ENCODE measurements around the gene STARD7.

STARD7 gene

GRCh38 chr2:96153291-96153713, 55.3 kb downstream of the STARD7 start:
- Histone ChIP-seq H3K27ac (no peak overlapping the region), H3K4me1 (no peaks in the 10 kb centered on the region)

GRCh38 chr2:96152304-96153161, 56.1 kb downstream of the STARD7 start:
- no peaks in the 10 kb centered on the region for H3K79me2 ChIP-seq
- no peak overlapping the region for H3K27ac ChIP-seq
- no peak for TF ChIP-seq CTCF (IDR thresholded peaks at IDR 0.05)
- H3K4me2 ChIP-seq (ENCODE audit: low read length), result no peak overlapping the region
- H3K9me3 ChIP-seq (ENCODE audit: control insufficient read depth, low read length), result no peaks in the 10 kb centered on the region
- no peaks in the 10 kb centered on the region for H3K36me3 ChIP-seq (ENCODE audit: control insufficient read depth, insufficient read depth, low read length)
- H3K27me3 ChIP-seq (ENCODE audit: control insufficient read depth, insufficient read depth, low read length), result no peaks in the 10 kb centered on the region
- H3K4me3 ChIP-seq (ENCODE audit: low read depth, low read length), result no peak overlapping the region
- no peak overlapping the region for H2AFZ ChIP-seq
- H3K4me1 ChIP-seq, result peaks cover under 1% of the 10 kb centered on the region
- no peak overlapping the region for H3K9ac ChIP-seq

More at GRCh38 chr2:96153291-96153713, 55.3 kb downstream of the STARD7 start:
- no peak for TF ChIP-seq CTCF (IDR thresholded peaks at IDR 0.05)
- no peaks in the 10 kb centered on the region for H3K79me2 ChIP-seq
- H3K4me2 ChIP-seq (ENCODE audit: low read length), result no peak overlapping the region
- H3K4me3 ChIP-seq (ENCODE audit: low read depth, low read length), result no peak overlapping the region
- H3K36me3 ChIP-seq (ENCODE audit: control insufficient read depth, insufficient read depth, low read length), result no peaks in the 10 kb centered on the region
- H3K9ac ChIP-seq, result no peak overlapping the region
- H3K9me3 ChIP-seq (ENCODE audit: control insufficient read depth, low read length), result no peaks in the 10 kb centered on the region
- no peak overlapping the region for H2AFZ ChIP-seq
- H3K27me3 ChIP-seq (ENCODE audit: control insufficient read depth, insufficient read depth, low read length), result no peaks in the 10 kb centered on the region

GRCh38 chr2:96151595-96152303, 56.9 kb downstream of the STARD7 start:
- H3K9ac ChIP-seq, result no peak overlapping the region
- H3K79me2 ChIP-seq, result no peaks in the 10 kb centered on the region
- no peak overlapping the region for H2AFZ ChIP-seq
- no peaks in the 10 kb centered on the region for H3K9me3 ChIP-seq (ENCODE audit: control insufficient read depth, low read length)
- peaks cover 9% of the 10 kb centered on the region for H3K4me1 ChIP-seq
- H3K4me3 ChIP-seq (ENCODE audit: low read depth, low read length), result no peak overlapping the region
- H3K27me3 ChIP-seq (ENCODE audit: control insufficient read depth, insufficient read depth, low read length), result no peaks in the 10 kb centered on the region
- H3K4me2 ChIP-seq (ENCODE audit: low read length), result no peak overlapping the region
- H3K36me3 ChIP-seq (ENCODE audit: control insufficient read depth, insufficient read depth, low read length), result no peaks in the 10 kb centered on the region
- no peak overlapping the region for H3K27ac ChIP-seq
- no peak for TF ChIP-seq CTCF (IDR thresholded peaks at IDR 0.05)

GRCh38 chr2:96150791-96151594, 57.6 kb downstream of the STARD7 start:
- Histone ChIP-seq H3K4me2 (ENCODE audit: low read length) (no peak overlapping the region), H3K4me3 (ENCODE audit: low read depth, low read length) (no peak overlapping the region), H3K9me3 (ENCODE audit: control insufficient read depth, low read length) (no peaks in the 10 kb centered on the region), H3K4me1 (peaks cover 16% of the 10 kb centered on the region), H3K36me3 (ENCODE audit: control insufficient read depth, insufficient read depth, low read length) (no peaks in the 10 kb centered on the region), H2AFZ (no peak overlapping the region), H3K9ac (no peak overlapping the region), H3K27ac (no peak overlapping the region), H3K79me2 (no peaks in the 10 kb centered on the region), H3K27me3 (ENCODE audit: control insufficient read depth, insufficient read depth, low read length) (no peaks in the 10 kb centered on the region)
- no peak for TF ChIP-seq CTCF (IDR thresholded peaks at IDR 0.05)

Data from parathyroid adenoma (tissue), 2 donors.